ENCODE data around the gene GRIA4. TPM values are rescaled to one million over a fixed set of nuclear protein-coding genes. Genes with fewer than 3 reads are reported as not detected.

The GRIA4 gene
- total and polyA plus RNA-seq, 12 donors, result not detected

GRCh38 chr11:105793092-105793491 lies 183.2 kb downstream of the GRIA4 start:
- Histone ChIP-seq H3K4me1 (no peaks in the 10 kb centered on the region), H3K27ac (no peak overlapping the region), H3K36me3 (no peaks in the 10 kb centered on the region), H3K27me3 (no peaks in the 10 kb centered on the region), H3K9me3 (no peaks in the 10 kb centered on the region), H3K4me3 (no peak overlapping the region)
- ATAC-seq (no peak), DNase-seq (no peak)
- TF ChIP-seq CTCF (IDR thresholded peaks at IDR 0.05), result no peak
- 51 to 53% methylated on average over 2 of the region's 2 CpGs for WGBS, 2 donors
- intact Hi-C loops (cut with DNase I), result no loop called here

- Histone ChIP-seq H3K27ac (no peak overlapping the region), H3K9me3 (no peaks in the 10 kb centered on the region), H3K4me3 (no peak overlapping the region), H3K36me3 (no peaks in the 10 kb centered on the region), H3K27me3 (no peaks in the 10 kb centered on the region), H3K4me1 (no peaks in the 10 kb centered on the region)
- no peak for DNase-seq
- WGBS, 2 donors, result 84 to 89% methylated on average over 2 of the region's 2 CpGs
- ATAC-seq, result no peak
- TF ChIP-seq CTCF (IDR thresholded peaks at IDR 0.05), result no peak
- intact Hi-C loops (cut with DNase I), result no loop called here
Observed at GRCh38 chr11:105799263-105799662, 189.4 kb downstream of the GRIA4 start.

GRCh38 chr11:105799728-105800462 lies 190.0 kb downstream of the GRIA4 start:
- Histone ChIP-seq H3K36me3 (no peaks in the 10 kb centered on the region), H3K4me1 (no peaks in the 10 kb centered on the region), H3K27me3 (no peaks in the 10 kb centered on the region), H3K27ac (no peak overlapping the region), H3K9me3 (no peaks in the 10 kb centered on the region), H3K4me3 (no peak overlapping the region)
- intact Hi-C loops (cut with DNase I), result no loop called here
- ATAC-seq (no peak), DNase-seq (no peak)
- TF ChIP-seq CTCF (IDR thresholded peaks at IDR 0.05), result no peak
- WGBS, 2 donors, result 65 to 66% methylated on average over 2 of the region's 2 CpGs

GRCh38 chr11:105802390-105802789 lies 192.5 kb downstream of the GRIA4 start:
- H3K27ac ChIP-seq, result no peak overlapping the region
- DNase-seq, result no peak

More at GRCh38 chr11:105802390-105802789, 192.5 kb downstream of the GRIA4 start:
- Histone ChIP-seq H3K36me3 (no peaks in the 10 kb centered on the region), H3K4me1 (no peaks in the 10 kb centered on the region), H3K27me3 (no peaks in the 10 kb centered on the region), H3K4me3 (no peak overlapping the region), H3K9me3 (no peaks in the 10 kb centered on the region)
- no peak for TF ChIP-seq CTCF (IDR thresholded peaks at IDR 0.05)
- no peak for ATAC-seq
- intact Hi-C loops (cut with DNase I), result no loop called here
